Measurements from ENCODE around the gene LNX1.

GRCh38 chr4:53548662-53549061 is 42.6 kb downstream of the LNX1 start:
- TF ChIP-seq TBP (IDR thresholded peaks at IDR 0.05; ENCODE audit: low read depth, low read length): no peak
- TF ChIP-seq CTCF (IDR thresholded peaks at IDR 0.05; ENCODE audit: control extremely low read depth in 1 of 3, insufficient read depth in 1 of 3, low read depth in 1 of 3, low read length in 3 of 3): no peak
- TF ChIP-seq SIX5 (IDR thresholded peaks at IDR 0.05; ENCODE audit: low read depth, low read length): no peak
- TF ChIP-seq CEBPB (IDR thresholded peaks at IDR 0.05; ENCODE audit: low read depth, low read length): no peak
- TF ChIP-seq PHF8 (conservative IDR thresholded peaks at IDR 0.05; ENCODE audit: low read depth, low read length): no peak
- TF ChIP-seq CHD2 (IDR thresholded peaks at IDR 0.05; ENCODE audit: low read length): no peak
- no peak for TF ChIP-seq NRF1 (IDR thresholded peaks at IDR 0.05; ENCODE audit: low read depth, low read length)
- TF ChIP-seq CBX5 (IDR thresholded peaks at IDR 0.05; ENCODE audit: low read depth, low read length): no peak
- no peak for TF ChIP-seq BRCA1 (IDR thresholded peaks at IDR 0.05; ENCODE audit: low read depth, low read length)

All from H1 (cell line).